HL-60/S4 treated with phorbol 12-myristate 13-acetate at 8.2 ng/mL for 4 days and 3 days (cell line): ENCODE measurements around the gene FSTL4.

Experiments used
- in situ Hi-C: fragments of 300-500 bp; cut with MboI; formaldehyde crosslinking; loops from 2 replicates; pipeline ENCODE4 v1.15.0; 2022; ENCODE audit warnings: low sequenced_read_pairs

The FSTL4 gene

GRCh38 chr5:133438487-133438886 is 173.9 kb downstream of the FSTL4 start:
- in situ Hi-C loops = no loop called here

- in situ Hi-C loops = no loop called here
Observed at GRCh38 chr5:133434336-133434735, 178.0 kb downstream of the FSTL4 start.

GRCh38 chr5:133433641-133434040 is 178.7 kb downstream of the FSTL4 start:
- in situ Hi-C loops = no loop called here

DNA sequence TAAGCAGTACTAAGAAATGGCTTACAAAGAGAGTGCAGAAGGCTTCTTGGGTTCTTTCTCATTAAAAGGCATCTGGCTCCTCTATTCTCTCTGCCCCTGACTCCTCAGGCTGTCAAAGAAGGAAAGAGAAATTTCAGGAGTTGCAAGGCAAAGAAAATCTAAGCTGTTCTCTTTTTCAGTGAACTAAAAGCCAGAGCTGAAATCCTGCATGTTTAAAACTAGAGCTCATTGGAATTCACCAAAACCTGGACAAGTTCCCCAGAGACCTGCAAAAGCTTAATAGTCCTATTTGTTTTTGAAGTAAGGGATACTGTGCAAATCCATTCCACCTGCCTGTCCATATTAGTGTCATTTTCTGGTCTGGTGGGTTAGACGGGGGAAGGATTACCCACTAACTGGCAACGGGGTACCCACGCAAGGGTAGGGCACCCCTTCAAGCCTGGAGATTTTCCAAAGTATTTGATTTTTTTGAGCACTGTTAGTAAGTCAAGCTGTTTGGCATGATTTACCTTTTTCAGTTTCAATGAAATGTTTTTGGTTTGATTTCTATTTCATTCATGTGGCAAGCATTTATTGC is 179.3 kb downstream of the FSTL4 start:
- in situ Hi-C loops = no loop called here

DNA sequence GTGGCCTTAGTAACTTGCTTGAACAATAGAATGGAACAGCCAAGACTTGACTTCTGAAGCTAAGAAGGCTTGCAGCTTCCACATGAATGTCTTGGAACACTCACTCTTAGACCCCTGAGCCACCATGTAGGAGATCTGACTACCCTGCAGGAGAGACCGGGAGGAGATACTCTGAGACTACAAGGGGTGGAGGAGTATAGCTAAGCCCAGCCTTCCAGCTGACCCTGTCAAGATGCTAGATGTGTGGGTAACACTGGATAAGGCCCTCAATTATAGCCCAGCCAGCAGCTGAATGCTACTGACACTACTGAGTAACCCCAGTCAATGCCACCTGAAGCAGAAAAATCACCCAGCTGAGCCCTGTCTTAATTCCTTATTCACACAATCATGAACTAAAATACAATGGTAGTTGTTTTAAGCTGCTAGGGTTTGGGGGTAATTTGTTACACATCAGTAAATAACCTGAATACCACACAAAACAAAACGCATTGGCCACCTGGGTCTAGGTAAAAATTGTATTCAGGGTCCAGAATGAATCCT is 180.9 kb downstream of the FSTL4 start:
- in situ Hi-C loops = no loop called here

DNA sequence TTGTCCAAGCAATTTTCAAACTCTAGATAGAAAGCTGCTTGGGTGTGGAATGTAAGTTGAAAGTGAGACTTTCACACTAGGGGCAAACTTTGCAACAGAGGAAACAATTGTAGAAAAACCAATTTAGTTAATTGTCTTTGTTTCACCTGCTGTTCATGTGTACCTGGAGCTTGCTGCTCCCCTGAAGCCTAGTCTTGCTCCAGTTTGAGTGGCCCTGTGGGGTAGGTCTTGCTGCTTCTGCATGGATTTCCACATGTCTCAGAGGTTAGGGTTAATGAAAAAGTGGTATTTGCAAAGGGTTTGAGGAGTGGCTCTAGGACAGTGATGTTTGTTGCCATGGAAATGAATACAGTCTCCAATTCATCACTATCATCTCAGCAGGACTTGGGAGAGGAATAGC is 182.2 kb downstream of the FSTL4 start:
- in situ Hi-C loops = no loop called here

GRCh38 chr5:133429046-133429445 is 183.3 kb downstream of the FSTL4 start:
- in situ Hi-C loops = no loop called here

DNA sequence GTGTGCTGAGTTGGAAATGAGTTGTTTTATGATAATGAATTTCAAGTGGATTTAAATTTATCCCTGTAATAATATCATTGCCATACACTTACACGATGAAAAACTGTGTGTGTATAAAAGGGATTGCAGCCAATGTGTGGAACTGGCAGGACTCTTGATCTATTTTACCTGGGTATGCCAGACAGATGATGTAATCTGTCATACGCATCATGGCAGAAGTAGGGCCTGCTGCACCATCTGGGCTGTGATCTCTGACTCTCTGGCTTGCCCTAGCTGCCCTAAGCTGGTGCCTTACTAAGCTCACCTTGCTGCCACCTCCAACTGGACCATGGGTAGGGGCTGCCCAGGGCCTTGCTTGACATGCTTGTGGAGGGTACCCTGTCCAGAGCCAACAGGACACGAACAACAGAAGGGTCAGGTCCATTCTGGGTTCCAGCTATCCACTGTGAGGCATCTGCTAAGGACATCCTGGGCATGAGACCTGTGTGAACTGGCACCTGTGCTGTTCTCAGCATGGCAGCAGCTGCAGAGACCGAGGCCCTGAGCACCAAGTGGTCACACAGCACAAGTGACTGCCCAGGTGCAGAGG is 184.2 kb downstream of the FSTL4 start:
- in situ Hi-C loops = no loop called here

DNA sequence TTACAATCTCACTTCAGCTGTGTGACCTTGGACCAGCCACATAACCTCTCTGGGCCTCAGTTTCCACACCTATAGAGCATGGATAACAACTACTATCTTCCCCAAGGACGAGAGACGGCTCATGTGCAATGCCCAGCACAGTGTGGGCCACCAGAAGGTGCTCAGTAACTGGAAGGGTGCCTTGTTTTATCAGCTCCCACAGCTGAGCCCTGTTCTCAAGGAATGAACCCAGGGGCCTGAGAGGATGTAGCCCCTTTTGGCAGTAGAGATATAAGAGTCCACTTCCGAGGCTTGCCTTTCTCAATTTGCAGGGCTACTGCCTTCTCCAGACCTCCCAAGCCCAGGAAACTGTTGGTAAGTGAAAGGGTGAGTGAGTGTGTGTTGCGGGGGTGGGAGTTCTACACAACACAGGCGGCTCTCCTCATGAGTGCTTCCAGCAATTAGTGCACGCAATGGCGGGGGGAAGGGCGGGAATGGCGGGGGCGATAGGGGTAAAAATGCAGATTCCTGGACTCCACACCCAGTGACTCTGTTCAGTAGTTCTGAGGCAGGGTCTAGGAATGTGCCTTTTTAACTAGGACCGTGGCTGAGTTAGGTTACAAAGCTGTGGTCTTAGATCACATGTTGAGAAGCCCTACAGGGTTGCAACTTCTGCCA is 185.1 kb downstream of the FSTL4 start:
- in situ Hi-C loops = no loop called here

GRCh38 chr5:133426264-133426663 is 186.1 kb downstream of the FSTL4 start:
- in situ Hi-C loops = no loop called here

- in situ Hi-C loops = no loop called here
Observed at GRCh38 chr5:133425764-133426163, 186.6 kb downstream of the FSTL4 start.

GRCh38 chr5:133425222-133425621 is 187.1 kb downstream of the FSTL4 start:
- in situ Hi-C loops = no loop called here

DNA sequence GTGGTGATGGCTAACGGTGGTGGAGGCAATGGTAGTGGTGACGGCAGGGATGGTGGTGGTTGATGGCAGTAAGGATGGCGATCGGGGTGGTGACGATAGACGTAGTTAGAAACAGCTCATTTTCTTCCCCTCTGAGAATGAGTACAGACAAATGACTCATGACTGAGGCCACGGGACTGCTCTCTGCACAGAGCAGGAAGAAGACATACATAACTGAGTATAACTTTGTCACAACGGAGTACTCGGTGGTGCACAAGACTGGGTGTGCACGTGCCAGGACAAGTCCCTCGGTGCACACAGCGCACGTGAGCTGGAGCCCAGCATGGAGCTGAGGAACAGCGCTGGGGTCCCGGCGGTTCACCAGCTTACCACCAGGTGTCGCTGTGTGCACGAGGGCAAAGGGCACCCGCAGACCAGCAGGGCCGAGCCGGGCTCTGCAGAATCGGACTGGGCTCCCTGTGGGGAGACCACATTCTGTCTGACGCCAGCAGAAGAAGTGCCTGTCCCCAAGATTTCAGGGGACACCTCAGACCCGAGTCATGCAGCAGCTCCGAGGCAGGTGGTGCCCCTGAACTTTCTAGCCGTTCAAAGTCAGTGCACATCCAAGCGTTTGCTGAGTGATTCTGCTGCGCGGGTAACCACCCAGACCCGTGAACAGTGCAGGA is 188.6 kb downstream of the FSTL4 start:
- in situ Hi-C loops = no loop called here

GRCh38 chr5:133423011-133423617 is 189.2 kb downstream of the FSTL4 start:
- in situ Hi-C loops = no loop called here

GRCh38 chr5:133421806-133422205 is 190.5 kb downstream of the FSTL4 start:
- in situ Hi-C loops = no loop called here

DNA sequence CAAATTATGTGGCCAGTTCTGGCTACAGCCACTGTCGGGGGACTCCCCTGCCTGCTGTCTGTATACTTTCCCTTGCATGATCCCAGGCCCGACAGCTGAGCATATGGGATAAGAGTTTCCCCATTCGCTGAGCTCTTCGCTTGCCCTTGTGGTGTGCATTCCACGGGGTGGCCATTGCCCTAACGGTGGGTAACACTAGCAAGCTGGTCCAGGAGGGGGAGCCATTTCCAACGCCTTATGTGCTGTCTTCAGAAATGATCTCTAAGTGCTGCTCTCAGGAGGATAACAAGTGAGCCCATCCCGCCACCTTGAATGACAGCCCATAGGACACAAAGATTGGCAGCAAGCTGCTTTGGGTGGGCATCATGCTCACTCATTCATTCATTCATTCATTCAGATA is 190.9 kb downstream of the FSTL4 start:
- in situ Hi-C loops = no loop called here

GRCh38 chr5:133420440-133421301 is 191.7 kb downstream of the FSTL4 start:
- in situ Hi-C loops = no loop called here

GRCh38 chr5:133415906-133416305 is 196.4 kb downstream of the FSTL4 start:
- in situ Hi-C loops = no loop called here

DNA sequence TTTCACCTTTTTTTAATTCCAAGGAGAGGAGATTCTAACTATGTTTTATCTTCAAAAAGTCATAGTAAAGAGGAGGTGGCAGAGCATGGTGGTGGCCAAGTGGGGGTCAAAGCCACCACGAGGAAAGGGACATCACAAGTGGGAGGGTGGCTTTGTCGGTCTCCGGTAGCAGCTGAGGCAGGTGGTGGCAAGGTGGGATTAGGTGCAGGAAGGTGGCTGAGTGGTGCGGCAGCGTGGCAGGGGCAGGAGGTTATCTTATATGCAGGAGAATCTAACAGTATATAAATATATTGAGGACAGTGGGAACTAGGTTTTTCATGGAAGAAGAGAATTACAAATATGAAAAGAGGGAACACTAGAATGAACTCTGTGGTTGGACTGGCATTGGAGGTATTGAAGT is 196.8 kb downstream of the FSTL4 start:
- in situ Hi-C loops = no loop called here

DNA sequence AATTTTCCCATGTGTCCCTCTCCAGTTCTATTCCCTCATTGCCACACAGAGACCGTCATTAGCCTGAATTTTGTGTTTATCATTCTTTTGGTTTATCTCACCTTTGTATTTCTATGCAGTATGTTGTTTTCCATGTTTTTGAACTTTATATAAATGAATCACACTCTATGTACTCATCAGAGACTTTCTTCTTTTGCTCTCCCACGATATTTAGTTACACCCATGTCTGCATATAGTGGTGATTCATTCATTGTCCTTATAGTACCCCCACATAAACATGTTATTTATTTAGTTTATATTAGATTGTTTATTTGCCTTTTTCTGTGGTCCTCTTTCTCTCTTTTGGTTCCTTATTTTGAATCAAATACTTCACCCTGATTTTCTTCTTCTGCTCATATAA is 199.7 kb downstream of the FSTL4 start:
- in situ Hi-C loops = no loop called here
